Measurements from ENCODE around the gene KCNN2. TPM values are rescaled to one million over a fixed set of nuclear protein-coding genes. Genes with fewer than 3 reads are reported as not detected.

The KCNN2 gene
- total and polyA plus RNA-seq, 10 of the 15 experiments (the other 5 are each of a cell fraction or from before 2014, with no cell fraction given) = 0.21 to 3.6 (median 0.79) TPM

- Histone ChIP-seq H3K36me3 (ENCODE audit: control insufficient read depth in 2 of 2, insufficient read depth in 2 of 2, low read length in 1 of 2) (no peaks in the 10 kb centered on the region), H4K20me1 (ENCODE audit: control insufficient read depth, insufficient read depth) (no peaks in the 10 kb centered on the region), H3K27ac (ENCODE audit: control insufficient read depth, insufficient read depth) (peak overlapping the region; percentile 25; the same call in 1 of the 2 replicates), H3K9me3 (replicated peaks; ENCODE audit: control insufficient read depth, insufficient read depth, low read length) (no peaks in the 10 kb centered on the region; the same call in 2 of the 3 replicates), H3K9ac (ENCODE audit: control insufficient read depth, insufficient read depth, low read length) (no peak overlapping the region; the same call in 1 of the 2 replicates), H3K4me2 (ENCODE audit: control insufficient read depth, insufficient read depth) (no peak overlapping the region), H3K4me1 (ENCODE audit: control insufficient read depth, insufficient read depth, low read length) (no peaks in the 10 kb centered on the region; the same call in 1 of the 2 replicates), H3K79me2 (ENCODE audit: control insufficient read depth, insufficient read depth, low read length) (no peaks in the 10 kb centered on the region), H2AFZ (ENCODE audit: control insufficient read depth, low read depth, low read length) (peak overlapping the region; percentile 23; the same call in 1 of the 2 replicates), H3K4me3 (no peak overlapping the region), H3K27me3 (replicated peaks in 1 of 2; ENCODE audit: control insufficient read depth in 2 of 2, insufficient read depth in 2 of 2, low read length in 1 of 2) (no peaks in the 10 kb centered on the region)
- ChIA-PET RAD21 (ENCODE audit: unreplicated experiment) (interaction anchor here (0.6 to 14.5 kb wide), 5 partner anchors 13 to 1144 kb away, joined by 3 to 217 read pairs (median 102); partner anchors contain the start of gene KCNN2), CTCF (interaction anchor here (1.1 to 13.9 kb wide), 5 partner anchors 13 to 68 kb away, joined by 3 to 130 read pairs (median 27); no protein-coding TSS in a partner anchor), POLR2A (interaction anchor here (1.1 to 3.5 kb wide), 8 partner anchors 11 to 74 kb away, joined by 3 to 28 read pairs (median 3); partner anchors contain the start of gene KCNN2), SMC1A (ENCODE audit: uncharacterized antibody, unreplicated experiment) (interaction anchor here (1.0 to 17.9 kb wide), 7 partner anchors 8 to 71 kb away, joined by 3 to 347 read pairs (median 5); partner anchors contain the start of gene KCNN2)
- intact Hi-C loops (cut with micrococcal nuclease; ENCODE audit: unreplicated experiment) = loop anchor here (2.0 to 10.0 kb wide), 3 partner anchors 16 to 1410 kb away; partner anchors contain the start of genes AP3S1, ATG12 and FEM1C
- in situ Hi-C loops (cut with MboI) = loop anchor here (25.0 kb wide), 1 partner anchor 1152 kb away; no protein-coding TSS in a partner anchor
- ATAC-seq (no peak; the same call in 2 of the 3 replicates), DNase-seq (ENCODE audit: low read depth, low spot score) (no peak), FAIRE-seq (no peak)
- no TSS peak for BruUV-seq (replicated peaks)
- 0% methylated on average over 1 of the region's 1 CpG for WGBS (ENCODE audit: insufficient coverage, insufficient replicate concordance, low lambda C conversion rate, missing lambda C conversion rate)
- no peak for TF ChIP-seq NFXL1 (IDR thresholded peaks at IDR 0.05; ENCODE audit: borderline replicate concordance)
- no peak for TF ChIP-seq POLR2AphosphoS2 (IDR thresholded peaks at IDR 0.05; ENCODE audit: low read depth, low read length)
- TF ChIP-seq IKZF2 (IDR thresholded peaks at IDR 0.05) = peak; percentile 51 to 52; a peak in 3 of 4 replicates
- TF ChIP-seq WRNIP1 (IDR thresholded peaks at IDR 0.05; ENCODE audit: borderline replicate concordance, low read depth, low read length) = no peak
- TF ChIP-seq, protein P1, sequence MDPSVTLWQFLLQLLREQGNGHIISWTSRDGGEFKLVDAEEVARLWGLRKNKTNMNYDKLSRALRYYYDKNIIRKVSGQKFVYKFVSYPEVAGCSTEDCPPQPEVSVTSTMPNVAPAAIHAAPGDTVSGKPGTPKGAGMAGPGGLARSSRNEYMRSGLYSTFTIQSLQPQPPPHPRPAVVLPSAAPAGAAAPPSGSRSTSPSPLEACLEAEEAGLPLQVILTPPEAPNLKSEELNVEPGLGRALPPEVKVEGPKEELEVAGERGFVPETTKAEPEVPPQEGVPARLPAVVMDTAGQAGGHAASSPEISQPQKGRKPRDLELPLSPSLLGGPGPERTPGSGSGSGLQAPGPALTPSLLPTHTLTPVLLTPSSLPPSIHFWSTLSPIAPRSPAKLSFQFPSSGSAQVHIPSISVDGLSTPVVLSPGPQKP (IDR thresholded peaks at IDR 0.05; ENCODE audit: low read depth, low read length) = no peak
- TF ChIP-seq EP300 (IDR thresholded peaks at IDR 0.05; ENCODE audit: borderline replicate concordance in 1 of 2, control insufficient read depth in 1 of 2, low read depth in 2 of 2, low read length in 2 of 2) = peak in 1 of 2 experiments; percentile 14; a peak in 1 of 4 replicates
- TF ChIP-seq RUNX3 (IDR thresholded peaks at IDR 0.05; ENCODE audit: low read length) = peak; percentile 51; the same call in 1 of the 2 replicates
- peak; percentile 46 for TF ChIP-seq BCL11A (IDR thresholded peaks at IDR 0.05; ENCODE audit: low read depth, low read length)
- TF ChIP-seq PAX8 (IDR thresholded peaks at IDR 0.05) = no peak
- 0 out of 4 replicates have a peak, but pooled peaks of 1 of the 2 experiments have one; percentile 13 for TF ChIP-seq BHLHE40 (IDR thresholded peaks at IDR 0.05; ENCODE audit: borderline replicate concordance in 1 of 2, low read depth in 2 of 2, low read length in 1 of 2)
- TF ChIP-seq MYB (IDR thresholded peaks at IDR 0.05; ENCODE audit: borderline replicate concordance, low read depth, low read length) = no peak
Observed at GRCh38 chr5:114435220-114435481, 73.3 kb downstream of the KCNN2 start.
